GM13976 (cell line): ENCODE data around the gene SFTPA2.
"Not testable (repeated sequence)": the region's sequence is repeated elsewhere in the genome, so short reads cannot be mapped to it uniquely, and the experiment has no call there.

ENCODE experiments used
- DNase-seq: peaks from one replicate; pipeline ENCODE4 v3.0.0; 2012; ENCODE audit warnings: low spot score
- CTCF ChIP-seq: IDR thresholded peaks from 2 replicates; pipeline ENCODE4 v1.5.1; 2012; ENCODE audit warnings: borderline replicate concordance, mild to moderate bottlenecking; ENCODE audit not compliant: insufficient read depth; ENCODE audit errors: extremely low read depth, missing control alignments, control extremely low read depth
- in situ Hi-C: fragments of 300-500 bp; cut with MboI; formaldehyde crosslinking; loops from one replicate; pipeline ENCODE4 v1.12.0; 2022; ENCODE audit warnings: low sequenced_read_pairs, mixed read lengths, inconsistent platforms; ENCODE audit not compliant: unreplicated experiment

SFTPA2 gene

GRCh38 chr10:79560160-79560709 lies at the start of gene SFTPA2:
TSS of gene SFTPA2 (minus strand) at chr10:79560407. CDS start at chr10:79559483, 924 bp downstream.
- TF ChIP-seq CTCF: no peak
- DNase-seq: no peak
- in situ Hi-C loops: loop anchor here (10.0 kb wide), 1 partner anchor 365 kb away; no protein-coding TSS in a partner anchor

- in situ Hi-C loops: no loop called here
- TF ChIP-seq CTCF: peak; percentile 49
- peak; percentile 48 for DNase-seq
Observed at GRCh38 chr10:79608505-79609375, 48.5 kb upstream of the SFTPA2 start.

- DNase-seq: no peak
- in situ Hi-C loops: no loop called here
- TF ChIP-seq CTCF: no peak
Observed at GRCh38 chr10:79605308-79605707, 45.1 kb upstream of the SFTPA2 start.

GRCh38 chr10:79604294-79604693 lies 44.1 kb upstream of the SFTPA2 start:
- in situ Hi-C loops: no loop called here
- no peak for DNase-seq
- TF ChIP-seq CTCF: no peak

- no peak for DNase-seq
- no peak for TF ChIP-seq CTCF
- in situ Hi-C loops: no loop called here
Observed at GRCh38 chr10:79602953-79603352, 42.7 kb upstream of the SFTPA2 start.

GRCh38 chr10:79601939-79602338 lies 41.7 kb upstream of the SFTPA2 start:
- in situ Hi-C loops: no loop called here

GRCh38 chr10:79599644-79600043 lies 39.4 kb upstream of the SFTPA2 start:
- in situ Hi-C loops, DNase-seq: not testable (repeated sequence)

More at GRCh38 chr10:79601939-79602338, 41.7 kb upstream of the SFTPA2 start:
- DNase-seq: no peak
- TF ChIP-seq CTCF: no peak
